Loucy (cell line): ENCODE results near the gene GK2.

Experiments
- CTCF ChIP-seq: fragments of 200-600 bp; sonication (generic); conservative IDR thresholded peaks from 2 replicates; pipeline ENCODE4 v1.5.1; 2014; ENCODE audit warnings: mild to moderate bottlenecking, antibody characterized with exemption, low read length
- EZH2phosphoT487 ChIP-seq: fragments of 200-600 bp; IDR thresholded peaks from 2 replicates; pipeline ENCODE4 v1.6.1; 2018; ENCODE audit warnings: antibody characterized with exemption, mild to moderate bottlenecking, moderate library complexity, borderline replicate concordance

GRCh38 chr4:79408063-79408462 is at the start of gene GK2:
- TF ChIP-seq CTCF (no peak), EZH2phosphoT487 (no peak)
